SK-N-SH (cell line): ENCODE data around the gene SPEF2. TPM values are rescaled to one million over a fixed set of nuclear protein-coding genes. Genes with fewer than 3 reads are reported as not detected.

ENCODE experiments used
- CTCF ChIA-PET: fragments of 300-600, 350-600 bp; formaldehyde crosslinking; extraction: SDS; loops from one replicate; lab custom pipeline; 2021; lab: Yijun Ruan, JAX
- POLR2A ChIA-PET: fragments of 350-600 bp; sonication (Branson Sonifier 250); formaldehyde crosslinking; extraction: SDS; loops from one replicate; lab custom pipeline; 2020; ENCODE audit warnings: antibody characterized with exemption, inconsistent platforms; lab: Yijun Ruan, JAX
- DNase-seq: peaks from one replicate; pipeline ENCODE4 v3.0.0; 2012
- H2AFZ ChIP-seq: fragments of 200-600 bp; sonication (generic); 2 replicates; pipeline ENCODE4 v1.8.1; 2016; ENCODE audit warnings: antibody characterized with exemption, mild to moderate bottlenecking, low read depth
- H3F3A ChIP-seq: fragments of 200-600 bp; sonication (generic); replicated peaks from 2 replicates; pipeline ENCODE3; 2016; ENCODE audit warnings: antibody characterized with exemption, mild to moderate bottlenecking; ENCODE audit not compliant: insufficient read depth
- H3K27ac ChIP-seq, 2 experiments: fragments of 200-500 bp in 1 of 2; fragments of 200-600 bp in 1 of 2; sonication (Bioruptor generic) in 1 of 2; sonication (generic), shearing (Covaris generic) in 1 of 2; 2 replicates each; pipeline versions ENCODE4 v1.5.1 to v1.6.1; 2014 to 2016; ENCODE audit warnings: low read depth in 2 of 2, inconsistent platforms in 1 of 2, low read length in 1 of 2, mild to moderate bottlenecking in 1 of 2, mixed read lengths in 1 of 2
- H3K27me3 ChIP-seq: fragments of 200-600 bp; sonication (generic), shearing (Covaris generic); 2 replicates; pipeline ENCODE4 v1.6.1; 2016; ENCODE audit warnings: mixed run types; ENCODE audit not compliant: insufficient read depth
- H3K36me3 ChIP-seq, 2 experiments: fragments of 200-500 bp in 1 of 2; fragments of 200-600 bp in 1 of 2; sonication (Bioruptor generic) in 1 of 2; sonication (generic) in 1 of 2; replicated peaks in 1 of 2; 2 replicates each; pipeline versions ENCODE3 to v1.5.1; 2014 to 2016; ENCODE audit warnings: low read length in 1 of 2, mild to moderate bottlenecking in 1 of 2; ENCODE audit not compliant: insufficient read depth in 2 of 2, control insufficient read depth in 1 of 2
- H3K4me1 ChIP-seq, 2 experiments: fragments of 200-500 bp in 1 of 2; fragments of 200-600 bp in 1 of 2; sonication (Bioruptor generic) in 1 of 2; sonication (generic), shearing (Covaris generic) in 1 of 2; 2 replicates each; pipeline versions ENCODE4 v1.5.1 to v1.6.1; 2014 to 2016; ENCODE audit warnings: low read depth in 1 of 2, low read length in 1 of 2, mixed run types in 1 of 2; ENCODE audit not compliant: insufficient read depth in 2 of 2, control insufficient read depth in 1 of 2
- H3K4me2 ChIP-seq: fragments of 200-600 bp; sonication (generic), shearing (Covaris generic); 2 replicates; pipeline ENCODE4 v1.6.1; 2017; ENCODE audit warnings: mixed run types
- H3K4me3 ChIP-seq, 2 experiments: fragments of 200-500 bp in 1 of 2; fragments of 200-600 bp in 1 of 2; sonication (Bioruptor generic) in 1 of 2; sonication (generic), shearing (Covaris generic) in 1 of 2; 2 replicates each; pipeline versions ENCODE4 v1.5.1 to v1.8.1; 2014 to 2016; ENCODE audit warnings: low read depth in 2 of 2, inconsistent platforms in 1 of 2, low read length in 1 of 2, mild to moderate bottlenecking in 1 of 2, mixed read lengths in 1 of 2, moderate library complexity in 1 of 2
- H3K79me2 ChIP-seq: fragments of 200-600 bp; sonication (generic); 2 replicates; pipeline ENCODE4 v1.8.1; 2017; ENCODE audit warnings: mild to moderate bottlenecking; ENCODE audit not compliant: insufficient read depth
- H3K9ac ChIP-seq: fragments of 200-600 bp; sonication (generic); 2 replicates; pipeline ENCODE4 v1.6.1; 2017; ENCODE audit warnings: mixed run types
- H3K9me2 ChIP-seq: fragments of 200-600 bp; sonication (generic); 2 replicates; pipeline ENCODE4 v1.6.1; 2017; ENCODE audit warnings: mixed run types
- H3K9me3 ChIP-seq: fragments of 200-600 bp; sonication (generic); 2 replicates; pipeline ENCODE4 v1.6.1; 2017; ENCODE audit warnings: mixed run types, mild to moderate bottlenecking, moderate library complexity
- H4K20me1 ChIP-seq: fragments of 200-600 bp; sonication (generic); 2 replicates; pipeline ENCODE4 v1.6.1; 2017; ENCODE audit warnings: mild to moderate bottlenecking, mixed run types; ENCODE audit not compliant: insufficient read depth
- CHD2 ChIP-seq: fragments of 150-350 bp; IDR thresholded peaks from 2 replicates; pipeline ENCODE4 v1.6.1; 2018; ENCODE audit warnings: low read length; ENCODE audit not compliant: partially characterized antibody
- FOSL2 ChIP-seq: IDR thresholded peaks from 2 replicates; pipeline ENCODE4 v1.4.0; 2012; ENCODE audit warnings: low read depth, mild to moderate bottlenecking, moderate library complexity, borderline replicate concordance
- GABPA ChIP-seq: IDR thresholded peaks from 2 replicates; pipeline ENCODE4 v1.4.0; 2012; ENCODE audit warnings: low read depth, mild to moderate bottlenecking
- JUND ChIP-seq: IDR thresholded peaks from 2 replicates; pipeline ENCODE4 v1.4.0; 2012
- MXI1 ChIP-seq: IDR thresholded peaks from 2 replicates; pipeline ENCODE4 v1.6.1; 2012; ENCODE audit warnings: mild to moderate bottlenecking, low read depth, low read length, improper control_type of control experiment
- NFIC ChIP-seq: IDR thresholded peaks from 2 replicates; pipeline ENCODE4 v1.4.0; 2012; ENCODE audit warnings: borderline replicate concordance
- PBX3 ChIP-seq: IDR thresholded peaks from 2 replicates; pipeline ENCODE4; 2012
- POLR2AphosphoS5 ChIP-seq: IDR thresholded peaks from 2 replicates; pipeline ENCODE4 v1.6.1; 2012; ENCODE audit warnings: low read depth, low read length
- RAD21 ChIP-seq: IDR thresholded peaks from 2 replicates; pipeline ENCODE4 v1.6.1; 2012; ENCODE audit warnings: mild to moderate bottlenecking, low read length
- RCOR1 ChIP-seq: fragments of 150-350 bp; IDR thresholded peaks from 2 replicates; pipeline ENCODE4 v1.6.1; 2017; ENCODE audit warnings: antibody characterized with exemption, low read length
- RXRA ChIP-seq: IDR thresholded peaks from 2 replicates; pipeline ENCODE4 v1.4.0; 2012; ENCODE audit warnings: low read depth, mild to moderate bottlenecking, borderline replicate concordance
- SIN3A ChIP-seq: IDR thresholded peaks from 2 replicates; pipeline ENCODE4 v1.6.1; 2012; ENCODE audit warnings: low read depth, mild to moderate bottlenecking, low read length, moderate library complexity, borderline replicate concordance
- TAF1 ChIP-seq: IDR thresholded peaks from 2 replicates; pipeline ENCODE4 v1.6.1; 2012; ENCODE audit warnings: low read depth, mild to moderate bottlenecking, low read length, moderate library complexity, borderline replicate concordance
- TCF12 ChIP-seq: IDR thresholded peaks from 2 replicates; pipeline ENCODE4 v1.4.0; 2012
- YY1 ChIP-seq: IDR thresholded peaks from 2 replicates; pipeline ENCODE4 v1.4.0; 2012; ENCODE audit warnings: low read depth, mild to moderate bottlenecking
- WGBS: methylation state at CpG from one replicate; pipeline ENCODE4 v1.1.6; 2017; ENCODE audit warnings: low lambda C conversion rate; 5-methylcytosine and 5-hydroxymethylcytosine counted together
- polyA plus RNA-seq, 3 experiments: library from polyadenylated mRNA; depleted of rRNA; stranded (reverse); fragments of >200 nt; gene quantifications; 2 replicates each; pipeline ENCODE4 v1.2.3, GENCODE V29; 2012
- TF ChIP-seq, protein P1 (sequence below): fragments of 150-350 bp; IDR thresholded peaks from 2 replicates; pipeline ENCODE4 v1.6.1; 2017; ENCODE audit warnings: antibody characterized with exemption, low read length, low read depth, borderline replicate concordance
- TF ChIP-seq, protein P2 (sequence below): IDR thresholded peaks from 2 replicates; pipeline ENCODE4 v1.4.0; 2012; ENCODE audit warnings: low read depth, borderline replicate concordance

Gene SPEF2
- polyA plus RNA-seq, 1 of the 3 experiments (the other 2 are of a cell fraction), result 1.6 TPM

GRCh38 chr5:35853631-35854030 lies 236.0 kb downstream of the SPEF2 start:
- no peaks in the 10 kb centered on the region for H4K20me1 ChIP-seq
- WGBS, result 93% methylated on average over 3 of the region's 3 CpGs
- peak overlapping the region in 1 of 2 experiments; percentile 60; a peak in 1 of 4 replicates for H3K27ac ChIP-seq
- peaks cover 0 to 33% of the 10 kb centered on the region in 2 experiments; a peak in 2 of 4 replicates for H3K4me1 ChIP-seq
- TF ChIP-seq RCOR1, result no peak
- no peak for TF ChIP-seq MXI1
- TF ChIP-seq NFIC, result no peak
- TF ChIP-seq, protein P1, sequence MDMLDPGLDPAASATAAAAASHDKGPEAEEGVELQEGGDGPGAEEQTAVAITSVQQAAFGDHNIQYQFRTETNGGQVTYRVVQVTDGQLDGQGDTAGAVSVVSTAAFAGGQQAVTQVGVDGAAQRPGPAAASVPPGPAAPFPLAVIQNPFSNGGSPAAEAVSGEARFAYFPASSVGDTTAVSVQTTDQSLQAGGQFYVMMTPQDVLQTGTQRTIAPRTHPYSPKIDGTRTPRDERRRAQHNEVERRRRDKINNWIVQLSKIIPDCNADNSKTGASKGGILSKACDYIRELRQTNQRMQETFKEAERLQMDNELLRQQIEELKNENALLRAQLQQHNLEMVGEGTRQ, result no peak
- no peak for TF ChIP-seq POLR2AphosphoS5
- TF ChIP-seq YY1, result no peak
- TF ChIP-seq SIN3A, result no peak
- TF ChIP-seq, protein P2, sequence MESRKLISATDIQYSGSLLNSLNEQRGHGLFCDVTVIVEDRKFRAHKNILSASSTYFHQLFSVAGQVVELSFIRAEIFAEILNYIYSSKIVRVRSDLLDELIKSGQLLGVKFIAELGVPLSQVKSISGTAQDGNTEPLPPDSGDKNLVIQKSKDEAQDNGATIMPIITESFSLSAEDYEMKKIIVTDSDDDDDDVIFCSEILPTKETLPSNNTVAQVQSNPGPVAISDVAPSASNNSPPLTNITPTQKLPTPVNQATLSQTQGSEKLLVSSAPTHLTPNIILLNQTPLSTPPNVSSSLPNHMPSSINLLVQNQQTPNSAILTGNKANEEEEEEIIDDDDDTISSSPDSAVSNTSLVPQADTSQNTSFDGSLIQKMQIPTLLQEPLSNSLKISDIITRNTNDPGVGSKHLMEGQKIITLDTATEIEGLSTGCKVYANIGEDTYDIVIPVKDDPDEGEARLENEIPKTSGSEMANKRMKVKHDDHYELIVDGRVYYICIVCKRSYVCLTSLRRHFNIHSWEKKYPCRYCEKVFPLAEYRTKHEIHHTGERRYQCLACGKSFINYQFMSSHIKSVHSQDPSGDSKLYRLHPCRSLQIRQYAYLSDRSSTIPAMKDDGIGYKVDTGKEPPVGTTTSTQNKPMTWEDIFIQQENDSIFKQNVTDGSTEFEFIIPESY, result no peak
- TF ChIP-seq FOSL2, result no peak
- TF ChIP-seq RXRA, result no peak
- no peak for TF ChIP-seq JUND
- no peak for TF ChIP-seq GABPA
- no peak for TF ChIP-seq TCF12
- TF ChIP-seq CHD2, result no peak
- TF ChIP-seq TAF1, result no peak
- no peak for TF ChIP-seq PBX3
- TF ChIP-seq RAD21, result no peak
- H3K4me2 ChIP-seq, result no peak overlapping the region
- no peaks in the 10 kb centered on the region for H3K9me2 ChIP-seq
- DNase-seq, result no peak
- H3K36me3 ChIP-seq, result no peaks in the 10 kb centered on the region
- POLR2A ChIA-PET, result no interaction called here
- no peak overlapping the region for H3K9ac ChIP-seq
- no peak overlapping the region for H3K4me3 ChIP-seq
- no peaks in the 10 kb centered on the region for H3K27me3 ChIP-seq
- H2AFZ ChIP-seq, result no peak overlapping the region
- CTCF ChIA-PET, result no interaction called here
- peaks cover 1% of the 10 kb centered on the region; the same call in 1 of the 2 replicates for H3K79me2 ChIP-seq
- H3F3A ChIP-seq, result peaks cover 19% of the 10 kb centered on the region
- H3K9me3 ChIP-seq, result no peaks in the 10 kb centered on the region
